Skeletal muscle satellite cell (primary cell): ENCODE measurements around the gene GHR.

Experiments used
- H3K27me3 ChIP-seq: 2 replicates; pipeline ENCODE4 v1.7.0; 2013; ENCODE audit warnings: low read length; ENCODE audit not compliant: control insufficient read depth, insufficient read depth
- H3K36me3 ChIP-seq: 2 replicates; pipeline ENCODE4 v1.7.0; 2013; ENCODE audit warnings: mild to moderate bottlenecking, control low read depth, low read length; ENCODE audit not compliant: insufficient read depth
- H3K4me1 ChIP-seq: 2 replicates; pipeline ENCODE4 v1.7.0; 2013; ENCODE audit warnings: low read length; ENCODE audit not compliant: control insufficient read depth, insufficient read depth
- H3K4me2 ChIP-seq: 2 replicates; pipeline ENCODE4 v1.7.0; 2013; ENCODE audit warnings: mild to moderate bottlenecking, low read length
- H3K4me3 ChIP-seq: 2 replicates; pipeline ENCODE4 v1.7.0; 2013; ENCODE audit warnings: low read length
- H3K9ac ChIP-seq: 2 replicates; pipeline ENCODE4 v1.7.0; 2013; ENCODE audit warnings: mild to moderate bottlenecking, low read depth, low read length, moderate library complexity
- H3K9me3 ChIP-seq: replicated peaks from 2 replicates; pipeline ENCODE4 v1.7.0; 2013; ENCODE audit warnings: mild to moderate bottlenecking, control low read depth, low read length

GHR gene

DNA sequence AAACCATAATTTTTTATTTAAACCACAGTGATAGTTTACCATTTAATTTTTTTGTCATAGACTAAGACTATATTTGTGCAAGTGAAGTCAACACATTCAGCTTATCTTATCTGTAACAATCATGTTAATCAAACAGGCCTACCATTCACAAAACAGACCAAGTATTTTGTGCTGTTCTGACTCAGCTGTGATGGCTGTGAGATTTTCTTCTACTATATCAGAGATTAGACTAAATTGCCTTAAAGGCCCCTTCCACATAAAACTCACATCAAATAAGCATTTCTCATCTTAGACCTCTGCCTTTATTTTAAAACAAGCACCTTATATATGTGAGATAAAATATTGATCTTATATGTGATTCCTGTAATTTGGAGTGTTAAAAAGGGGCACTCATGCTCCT lies 346.8 kb downstream of the GHR start:
- Histone ChIP-seq H3K27me3 (peaks cover 3% of the 10 kb centered on the region), H3K4me1 (no peaks in the 10 kb centered on the region), H3K36me3 (no peaks in the 10 kb centered on the region), H3K9me3 (no peaks in the 10 kb centered on the region), H3K9ac (no peak overlapping the region), H3K4me3 (no peak overlapping the region), H3K4me2 (no peak overlapping the region)
